HL-60/S4 treated with phorbol 12-myristate 13-acetate at 8.2 ng/mL for 4 days and 3 days (cell line): ENCODE data around the gene CEP20.
"Not testable (repeated sequence)": the region's sequence is repeated elsewhere in the genome, so short reads cannot be mapped to it uniquely, and the experiment has no call there.

Experiments used
- in situ Hi-C: fragments of 300-500 bp; cut with MboI; formaldehyde crosslinking; loops from 2 replicates; pipeline ENCODE4 v1.15.0; 2022; ENCODE audit warnings: low sequenced_read_pairs

CEP20 gene

GRCh38 chr16:15888072-15888976 is at the start of gene CEP20:
TSS of gene CEP20 (minus strand) at chr16:15888603. CDS start at chr16:15888585, 18 bp downstream.
- in situ Hi-C loops: no loop called here

GRCh38 chr16:15936809-15937208 is 48.4 kb upstream of the CEP20 start:
- in situ Hi-C loops: not testable (repeated sequence)

GRCh38 chr16:15934991-15935390 is 46.6 kb upstream of the CEP20 start:
- in situ Hi-C loops: no loop called here

GRCh38 chr16:15933781-15934180 is 45.4 kb upstream of the CEP20 start:
- in situ Hi-C loops: no loop called here

GRCh38 chr16:15932939-15933338 is 44.5 kb upstream of the CEP20 start:
- in situ Hi-C loops: no loop called here

- in situ Hi-C loops: no loop called here
Measured at GRCh38 chr16:15928261-15929104, 40.1 kb upstream of the CEP20 start.

GRCh38 chr16:15925631-15926030 is 37.2 kb upstream of the CEP20 start:
- in situ Hi-C loops: no loop called here

- in situ Hi-C loops: no loop called here
Measured at GRCh38 chr16:15924996-15925395, 36.6 kb upstream of the CEP20 start.

- in situ Hi-C loops: no loop called here
Measured at GRCh38 chr16:15919331-15919730, 30.9 kb upstream of the CEP20 start.

GRCh38 chr16:15918314-15918713 is 29.9 kb upstream of the CEP20 start:
- in situ Hi-C loops: not testable (repeated sequence)

GRCh38 chr16:15916323-15916722 is 27.9 kb upstream of the CEP20 start:
- in situ Hi-C loops: no loop called here

GRCh38 chr16:15915555-15916081 is 27.2 kb upstream of the CEP20 start:
- in situ Hi-C loops: no loop called here

GRCh38 chr16:15913046-15913698 is 24.8 kb upstream of the CEP20 start:
- in situ Hi-C loops: no loop called here

- in situ Hi-C loops: no loop called here
Measured at GRCh38 chr16:15911198-15911597, 22.8 kb upstream of the CEP20 start.

- in situ Hi-C loops: no loop called here
Measured at GRCh38 chr16:15907863-15908478, 19.6 kb upstream of the CEP20 start.

- in situ Hi-C loops: no loop called here
Measured at GRCh38 chr16:15906439-15906838, 18.0 kb upstream of the CEP20 start.

- in situ Hi-C loops: no loop called here
Measured at GRCh38 chr16:15903960-15904359, 15.6 kb upstream of the CEP20 start.

- in situ Hi-C loops: no loop called here
Measured at GRCh38 chr16:15900901-15901500, 12.6 kb upstream of the CEP20 start.

- in situ Hi-C loops: no loop called here
Measured at GRCh38 chr16:15900357-15900756, 12.0 kb upstream of the CEP20 start.

- in situ Hi-C loops: no loop called here
Measured at GRCh38 chr16:15899538-15900100, 11.2 kb upstream of the CEP20 start.
